ENCODE results near the gene GJB1.

The GJB1 gene

DNA sequence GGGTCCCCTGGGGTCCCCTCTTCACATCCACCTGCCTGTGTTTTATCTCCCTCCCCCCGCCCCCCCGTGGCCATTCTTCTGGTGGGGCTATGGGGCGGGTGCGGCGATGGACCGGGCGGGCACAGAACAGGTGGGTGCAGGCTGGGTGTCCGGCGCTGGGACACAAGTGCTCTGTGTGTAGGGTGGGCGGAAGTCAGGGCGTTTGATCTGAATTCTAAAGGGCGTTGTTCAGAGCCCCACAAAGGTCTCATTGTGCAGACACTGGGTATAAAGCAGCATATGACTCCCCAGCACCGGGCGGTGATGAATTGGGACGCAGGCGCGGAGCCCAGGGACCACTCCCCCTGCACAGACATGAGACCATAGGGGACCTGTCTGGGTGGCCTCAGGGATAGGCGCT is at the start of gene GJB1:
Gene GJB1, plus strand, starts transcription at position 296 of the 400 bp plus-strand sequence. CDS start 484 bp downstream, outside the sequence.
- no peak within 1 kb of the TSS for H3K27ac ChIP-seq
- no peak within 1 kb of the TSS for H3K4me3 ChIP-seq

DNA sequence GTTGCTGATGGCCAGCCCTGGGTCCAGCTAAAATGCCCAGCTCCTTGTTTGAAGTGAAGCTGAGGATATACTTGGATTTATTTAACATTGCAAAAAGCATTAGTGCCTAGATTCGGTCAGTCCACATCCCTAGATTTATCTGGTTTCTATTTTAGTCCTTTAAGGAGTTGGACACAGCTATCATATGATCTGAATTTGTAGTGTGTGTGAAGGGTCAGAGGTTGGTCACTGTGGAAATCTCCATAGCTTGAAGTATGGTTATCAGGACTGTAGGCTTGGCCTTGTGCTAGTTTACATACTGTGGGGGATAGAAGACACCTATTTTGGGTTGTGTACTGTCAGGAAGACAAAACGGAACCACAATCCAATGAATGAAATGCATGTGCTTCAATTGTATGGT is 49.6 kb upstream of the GJB1 start:
- H3K27ac ChIP-seq, result no peak overlapping the region
- no peak overlapping the region for H3K4me3 ChIP-seq

DNA sequence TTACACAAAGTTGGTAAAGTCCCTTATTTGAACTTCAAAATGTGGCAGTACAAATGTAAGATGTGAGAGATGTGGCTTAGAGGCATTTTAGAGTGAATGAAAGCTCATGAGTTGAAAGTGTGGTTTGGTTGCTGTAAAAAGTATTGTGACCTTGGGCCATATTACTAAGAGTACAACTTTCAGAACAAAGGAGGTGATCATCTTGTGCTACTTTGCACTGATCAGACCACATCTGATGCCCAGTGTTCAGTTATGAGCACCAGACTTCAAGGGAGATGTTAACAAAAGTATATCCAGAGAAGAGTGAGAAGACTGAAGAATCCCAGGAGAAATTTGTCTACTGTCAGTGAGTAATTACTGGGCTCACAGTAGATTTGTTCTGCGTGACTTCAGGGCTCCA is 48.2 kb upstream of the GJB1 start:
- Histone ChIP-seq H3K4me3 (no peak overlapping the region), H3K27ac (no peak overlapping the region)

DNA sequence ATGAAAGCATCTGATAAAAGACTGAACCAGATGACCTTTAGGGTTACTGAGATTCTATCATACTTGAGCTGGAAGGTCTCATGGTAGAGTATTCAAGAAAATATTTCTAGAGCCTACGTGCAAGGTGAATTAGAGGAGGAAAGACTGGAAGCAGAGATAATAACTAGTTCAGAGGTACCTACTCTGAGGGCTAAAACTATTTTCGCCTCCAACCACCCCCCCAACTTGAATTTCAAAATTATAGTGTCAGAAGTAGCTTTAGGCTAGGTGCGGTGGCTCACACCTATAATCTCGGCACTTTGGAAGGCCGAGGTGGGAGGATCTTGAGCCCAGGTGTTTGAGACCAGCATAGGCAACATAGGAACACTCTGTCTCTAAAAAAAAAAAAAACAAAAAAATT is 47.5 kb upstream of the GJB1 start:
- Histone ChIP-seq H3K27ac (no peak overlapping the region), H3K4me3 (no peak overlapping the region)

DNA sequence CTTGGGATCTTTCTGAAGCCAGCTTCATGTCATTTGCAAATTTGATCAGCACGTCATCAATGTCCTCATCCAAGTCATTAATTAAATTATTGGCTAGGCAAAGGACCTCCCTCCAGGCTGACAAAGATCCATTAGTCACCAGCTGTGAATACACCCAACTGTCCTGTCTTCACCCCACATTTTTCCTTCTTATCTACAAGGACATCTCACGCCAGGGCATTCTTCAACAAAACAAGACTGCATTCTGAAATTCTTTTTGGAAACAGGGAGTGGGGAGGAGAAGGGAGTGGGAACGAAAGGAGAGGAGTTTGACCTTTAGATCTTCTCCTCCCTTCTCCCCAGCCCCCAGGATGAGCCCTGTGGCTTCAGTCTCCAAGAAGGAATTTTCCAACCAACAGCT is 45.7 kb upstream of the GJB1 start:
- no peak overlapping the region for H3K4me3 ChIP-seq
- no peak overlapping the region for H3K27ac ChIP-seq

DNA sequence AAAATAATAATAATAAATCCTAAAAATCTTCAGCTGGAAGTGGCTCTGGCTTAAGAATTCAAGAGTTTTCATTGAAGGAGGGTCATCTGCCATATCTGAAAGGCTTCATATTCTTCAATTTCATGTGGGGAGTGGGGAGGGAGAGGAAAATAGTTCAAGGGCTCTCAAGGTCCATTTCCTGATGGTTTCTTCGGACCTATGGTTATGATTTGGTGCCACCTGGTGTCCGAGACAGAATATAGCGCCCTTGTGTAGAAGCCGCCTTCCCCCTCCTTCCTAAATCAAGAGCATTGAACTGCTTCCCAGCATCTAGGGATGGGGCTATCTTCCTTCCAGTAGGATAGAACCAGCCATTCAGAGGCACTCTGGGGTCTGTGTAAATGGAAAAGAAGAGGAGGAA is 44.1 kb upstream of the GJB1 start:
- no peak overlapping the region for H3K27ac ChIP-seq
- no peak overlapping the region for H3K4me3 ChIP-seq

DNA sequence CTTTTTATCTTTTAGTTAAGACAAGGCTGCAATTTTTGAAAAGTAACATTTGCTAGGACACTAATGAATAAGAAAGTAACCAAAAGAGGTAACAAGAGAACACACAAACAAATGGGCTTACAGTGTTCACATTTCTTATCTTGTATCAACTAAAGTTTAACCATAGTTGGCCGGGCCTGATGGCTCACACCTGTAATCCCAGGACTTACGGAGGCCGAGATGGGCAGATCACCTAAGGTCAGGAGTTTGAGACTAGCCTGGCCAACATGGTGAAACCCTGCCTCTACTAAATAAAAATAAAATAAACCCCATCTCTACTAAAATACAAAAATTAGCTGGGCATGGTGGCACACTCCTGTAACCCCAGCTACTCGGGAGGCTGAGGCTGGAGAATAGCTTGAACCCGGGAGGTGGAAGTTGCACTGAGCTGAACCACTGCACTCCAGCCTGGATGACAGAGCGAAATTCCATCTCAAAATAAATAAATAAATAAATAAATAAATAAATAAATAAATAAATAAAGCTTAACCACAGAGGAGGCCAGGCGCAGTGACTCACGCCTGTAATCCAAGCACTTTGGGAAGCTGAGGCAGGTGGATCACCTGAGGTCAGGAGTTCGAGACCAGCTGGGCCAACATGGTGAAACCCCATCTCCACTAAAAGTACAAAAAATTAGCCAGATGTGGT is 42.3 kb upstream of the GJB1 start:
- peak overlapping the region in 2 of 21 experiments; percentile 85 to 94 for H3K27ac ChIP-seq
- H3K4me3 ChIP-seq, result peak overlapping the region in 1 of 7 experiments; percentile 39

DNA sequence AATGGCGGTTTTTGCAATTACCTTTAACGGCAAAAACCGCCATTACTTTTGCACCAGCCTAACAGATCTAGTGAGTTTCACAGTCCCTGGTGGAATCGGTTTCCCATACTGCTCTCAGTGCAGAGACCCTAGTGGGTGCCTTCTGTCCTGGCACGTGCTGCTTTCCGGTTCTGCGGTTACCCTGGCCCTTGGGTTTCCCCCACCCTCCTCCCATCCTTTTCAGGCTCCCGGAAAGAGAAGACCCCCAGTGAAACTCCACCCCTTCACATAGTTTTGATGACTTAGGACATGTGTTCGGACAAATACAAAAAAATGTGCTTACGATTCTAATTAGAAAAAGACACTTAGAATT is 41.5 kb upstream of the GJB1 start:
- Histone ChIP-seq H3K27ac (peak overlapping the region in 20 of 21 experiments; percentile 62 to 94 (median 86)), H3K4me3 (peak overlapping the region; percentile 14 to 39 (median 32))

DNA sequence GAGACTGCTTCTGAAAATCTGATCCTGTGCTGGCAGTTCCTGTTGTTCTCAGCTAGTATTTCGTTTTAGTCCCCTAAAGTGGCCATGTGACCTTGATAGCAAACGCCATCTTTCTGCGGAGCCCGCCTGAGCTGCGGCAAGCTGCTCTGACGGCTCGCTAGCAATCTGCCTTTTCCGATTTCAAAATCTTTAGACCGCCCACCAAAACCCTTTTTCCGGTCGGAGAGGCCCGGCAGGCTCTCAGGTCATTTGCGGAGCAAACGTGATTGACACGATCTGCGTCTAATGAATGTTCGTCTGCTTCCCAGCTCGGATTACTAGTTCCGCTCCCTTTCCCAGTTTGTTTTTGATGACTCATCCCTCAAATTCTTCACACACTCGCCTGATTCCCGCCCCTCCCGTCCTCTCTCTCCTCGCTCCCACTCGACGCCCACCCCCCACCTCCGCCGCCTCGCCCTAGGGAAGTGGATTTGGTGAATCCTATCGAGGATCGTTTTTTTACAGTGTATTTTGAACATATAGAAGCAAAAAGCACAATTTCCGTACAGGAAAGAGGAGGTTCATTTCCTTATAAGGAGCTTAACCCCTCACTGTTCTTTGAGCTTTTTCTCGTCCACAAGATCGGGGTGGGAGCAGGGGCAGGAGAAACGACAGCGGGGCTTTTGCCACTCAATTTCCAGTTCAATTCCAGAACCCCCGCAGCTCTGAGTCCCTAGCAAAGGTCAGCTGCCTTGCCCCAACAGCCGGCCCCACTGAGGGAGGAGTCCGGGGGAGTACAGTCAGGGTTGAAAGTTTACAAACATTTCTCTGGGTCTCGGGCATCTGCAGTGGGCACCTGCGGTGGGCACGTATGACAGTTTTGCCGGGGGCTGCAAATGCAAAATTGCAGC is 40.9 kb upstream of the GJB1 start:
- Histone ChIP-seq H3K4me3 (peak overlapping the region; percentile 14 to 39 (median 32)), H3K27ac (peak overlapping the region in 20 of 21 experiments; percentile 78 to 94 (median 88))

DNA sequence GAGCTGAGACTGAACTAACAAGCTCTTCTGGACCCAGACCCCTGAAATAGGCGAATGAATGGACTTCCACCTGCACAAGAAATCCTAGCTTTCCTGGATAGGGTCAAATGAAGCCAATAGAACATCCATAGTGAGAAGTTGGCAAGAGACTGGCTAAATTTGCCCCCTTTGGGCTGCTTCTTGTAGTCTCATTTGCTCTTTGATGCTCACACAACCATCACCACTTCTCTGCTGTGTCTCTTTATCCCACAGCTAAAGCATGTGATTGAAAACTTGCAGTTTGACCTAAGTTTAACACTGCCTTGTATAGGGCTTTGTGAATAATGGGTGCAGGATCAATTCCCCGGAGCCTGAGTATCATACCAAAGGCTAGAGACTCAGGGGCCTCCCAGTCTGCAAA is 40.2 kb upstream of the GJB1 start:
- peak overlapping the region in 17 of 21 experiments; percentile 78 to 94 (median 88) for H3K27ac ChIP-seq

DNA sequence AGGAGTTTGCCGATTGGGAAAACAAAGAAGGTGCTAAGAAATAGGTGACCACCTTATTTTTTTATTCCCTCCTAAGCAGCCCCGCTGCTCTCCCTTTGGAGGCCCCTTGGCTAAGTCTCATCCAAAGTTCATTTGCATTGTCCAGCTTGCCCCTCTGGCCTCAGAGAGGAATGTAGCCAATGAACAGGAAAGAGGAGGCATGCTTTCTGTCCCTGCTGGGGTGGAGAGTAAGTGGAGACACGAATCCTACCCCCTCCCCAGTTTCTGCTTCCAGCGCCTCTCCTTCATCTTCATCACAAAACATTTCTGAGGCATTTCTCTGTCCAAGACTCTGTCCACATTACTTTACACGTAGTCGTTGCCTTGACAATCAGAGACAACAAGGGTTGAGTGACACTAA is 39.7 kb upstream of the GJB1 start:
- Histone ChIP-seq H3K27ac (peak overlapping the region in 1 of 21 experiments; percentile 89), H3K4me3 (no peak overlapping the region)

More for the DNA sequence above, 40.2 kb upstream of the GJB1 start:
- peak overlapping the region in 3 of 7 experiments; percentile 11 to 39 (median 37) for H3K4me3 ChIP-seq

DNA sequence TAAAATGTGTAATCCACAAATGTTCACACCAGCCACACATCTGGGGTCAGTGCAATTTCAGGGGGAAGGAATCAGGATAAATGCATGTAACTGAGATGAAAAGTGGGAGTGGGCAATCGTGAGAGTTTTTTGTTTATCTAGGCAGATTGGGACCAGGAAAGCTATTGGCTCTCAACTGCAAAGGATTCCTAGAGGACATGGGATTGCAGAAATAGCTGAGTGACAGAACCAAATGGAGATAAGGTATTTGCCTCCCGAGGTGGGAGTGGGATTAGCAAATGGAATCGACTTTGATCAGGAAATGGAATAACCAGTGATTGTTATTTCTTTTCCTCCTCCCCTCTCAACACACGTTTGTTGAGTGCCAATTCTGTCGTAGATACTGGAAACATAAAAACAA is 38.9 kb upstream of the GJB1 start:
- H3K27ac ChIP-seq, result no peak overlapping the region
- no peak overlapping the region for H3K4me3 ChIP-seq

DNA sequence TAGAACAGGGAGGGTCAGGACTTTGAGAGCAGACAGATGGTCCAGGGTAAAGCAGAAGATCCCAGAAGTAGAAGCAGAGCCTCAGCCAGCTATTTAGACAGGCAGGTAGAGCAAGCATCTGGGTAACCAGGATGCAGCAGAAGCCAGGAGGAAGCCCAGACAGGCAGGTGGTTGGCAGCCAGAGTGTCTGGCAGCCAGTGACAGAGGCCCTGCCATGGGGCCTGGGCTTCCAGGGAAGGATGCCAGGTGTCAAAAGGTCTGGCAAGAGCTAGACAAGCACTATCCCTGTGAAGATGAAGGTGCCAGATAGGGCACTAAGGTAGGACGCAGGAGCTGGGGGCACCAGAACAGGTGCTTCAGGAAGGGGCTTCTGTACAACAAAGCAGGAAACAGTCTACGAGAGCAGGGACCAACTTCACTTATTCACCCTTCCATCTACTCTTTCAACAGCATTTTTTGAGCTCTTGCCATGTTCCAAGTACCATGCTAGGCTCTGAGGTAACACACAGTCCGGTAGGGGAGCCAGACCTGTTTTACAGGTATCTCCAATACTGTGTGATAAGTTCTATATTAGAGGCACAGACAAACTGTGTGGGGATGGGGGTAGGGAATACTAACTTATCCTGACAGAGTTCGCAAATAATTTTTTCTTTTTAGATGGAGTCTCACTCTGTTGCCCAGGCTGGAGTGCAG is 38.1 kb upstream of the GJB1 start:
- H3K4me3 ChIP-seq, result no peak overlapping the region
- peak overlapping the region in 1 of 21 experiments; percentile 13 for H3K27ac ChIP-seq

DNA sequence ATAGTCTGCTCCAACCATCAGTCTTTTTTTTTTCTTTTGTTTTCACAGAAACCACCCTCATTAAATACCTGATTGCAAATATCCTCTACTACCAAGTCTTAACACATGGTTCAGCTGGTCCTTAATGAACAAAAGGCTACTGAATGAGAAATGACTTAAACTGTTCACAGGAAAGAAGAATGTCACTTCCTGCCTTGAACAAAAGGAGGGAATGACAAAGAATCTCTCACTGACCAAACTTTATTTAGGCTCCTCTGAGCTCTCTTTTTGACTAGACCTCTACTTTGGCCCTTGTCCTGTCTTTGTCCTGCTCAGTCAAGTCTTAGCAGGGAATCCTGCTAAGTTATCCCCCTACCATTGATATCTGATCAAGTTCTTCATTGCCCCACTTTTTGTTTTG is 31.8 kb upstream of the GJB1 start:
- no peak overlapping the region for H3K27ac ChIP-seq
- no peak overlapping the region for H3K4me3 ChIP-seq

DNA sequence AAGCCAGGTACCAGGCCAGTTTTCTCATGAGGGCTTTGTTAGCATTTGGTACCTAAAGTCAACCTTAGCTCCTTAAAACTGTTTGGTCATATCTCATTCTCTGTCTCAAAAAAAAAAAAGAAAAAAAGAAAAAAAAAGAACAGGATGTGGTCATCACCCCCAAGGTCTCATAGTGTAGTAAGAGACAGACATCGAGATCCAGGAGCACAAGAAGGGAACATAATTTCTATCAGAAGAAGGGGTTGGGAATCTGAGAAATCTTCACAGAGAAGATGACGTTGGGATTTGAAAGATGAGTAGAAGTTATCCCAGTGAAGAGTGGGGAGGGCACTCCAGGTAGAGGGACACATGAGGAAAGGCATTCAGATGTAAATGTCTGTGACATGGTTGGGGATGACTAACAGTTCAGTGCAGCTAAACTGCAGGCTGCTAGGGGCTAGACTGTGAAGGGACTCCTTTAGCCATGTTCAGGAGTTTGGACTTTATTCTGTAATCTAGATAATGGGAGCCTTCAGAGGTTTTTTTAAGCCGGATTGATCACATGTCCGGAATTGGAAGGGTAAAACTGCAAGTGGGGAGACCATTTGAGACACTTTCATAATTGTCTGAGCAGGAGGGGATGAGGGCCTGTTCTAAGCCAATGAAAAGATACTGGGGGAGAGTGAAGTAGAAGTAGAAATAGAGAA is 26.9 kb upstream of the GJB1 start:
- H3K27ac ChIP-seq, result peak overlapping the region in 4 of 21 experiments; percentile 18 to 70 (median 46)
- H3K4me3 ChIP-seq, result peak overlapping the region in 2 of 7 experiments; percentile 5 to 13

DNA sequence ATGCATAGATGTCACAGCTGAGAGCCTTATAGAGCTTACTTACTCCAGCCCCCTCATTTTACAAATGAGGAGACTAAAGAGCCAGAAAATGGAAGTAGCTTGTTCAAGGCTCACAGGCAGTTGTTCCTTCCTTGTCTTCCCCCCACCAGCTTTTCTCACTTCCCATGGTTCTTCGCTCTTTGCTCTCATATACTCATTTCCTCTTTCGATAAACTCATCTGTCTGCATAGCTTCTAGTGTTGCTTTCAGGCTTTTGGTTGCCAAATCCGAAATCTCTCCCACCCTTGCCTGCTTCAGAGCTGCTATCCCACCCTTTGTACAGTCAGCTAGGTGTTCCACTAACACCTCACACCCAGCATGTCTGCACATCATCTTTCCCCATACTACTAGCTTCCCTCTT is 25.0 kb upstream of the GJB1 start:
- Histone ChIP-seq H3K27ac (peak overlapping the region in 6 of 21 experiments; percentile 41 to 79 (median 56)), H3K4me3 (peak overlapping the region in 4 of 7 experiments; percentile 19 to 24 (median 22))

DNA sequence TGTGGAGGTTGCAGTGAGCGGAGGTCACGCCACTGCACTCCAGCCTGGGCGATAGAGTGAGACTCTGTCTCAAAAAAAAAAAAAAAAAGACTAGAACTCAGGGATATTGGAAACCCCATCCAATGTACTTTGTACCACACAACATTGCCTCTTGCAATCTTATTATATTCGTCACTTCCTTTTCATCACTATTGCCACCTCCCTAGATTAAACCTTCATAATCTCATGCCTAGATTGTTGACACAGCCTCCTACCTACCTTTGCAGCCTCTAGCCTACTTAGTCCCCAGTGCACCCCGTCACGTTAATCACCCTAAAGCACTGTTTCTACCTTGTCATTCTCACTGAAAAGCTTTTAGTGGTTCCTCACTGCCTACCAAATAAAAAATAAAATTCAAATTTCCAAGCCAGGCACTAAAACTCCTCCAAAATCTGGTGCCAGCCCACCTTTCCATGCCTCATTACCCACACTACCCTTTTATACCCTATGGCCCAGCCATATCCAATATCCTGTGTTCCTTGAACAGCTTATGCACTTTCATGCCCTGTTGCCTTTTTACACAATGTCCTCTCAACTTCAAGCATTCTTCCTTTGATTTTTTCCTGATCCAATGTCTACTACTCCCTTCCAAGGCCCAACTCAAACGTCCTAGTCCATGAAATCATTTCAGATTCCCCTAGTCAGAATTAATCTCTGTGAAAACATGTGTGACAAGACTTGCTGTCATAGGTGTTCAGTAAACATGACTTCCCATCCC is 23.6 kb upstream of the GJB1 start:
- Histone ChIP-seq H3K27ac (no peak overlapping the region), H3K4me3 (no peak overlapping the region)

DNA sequence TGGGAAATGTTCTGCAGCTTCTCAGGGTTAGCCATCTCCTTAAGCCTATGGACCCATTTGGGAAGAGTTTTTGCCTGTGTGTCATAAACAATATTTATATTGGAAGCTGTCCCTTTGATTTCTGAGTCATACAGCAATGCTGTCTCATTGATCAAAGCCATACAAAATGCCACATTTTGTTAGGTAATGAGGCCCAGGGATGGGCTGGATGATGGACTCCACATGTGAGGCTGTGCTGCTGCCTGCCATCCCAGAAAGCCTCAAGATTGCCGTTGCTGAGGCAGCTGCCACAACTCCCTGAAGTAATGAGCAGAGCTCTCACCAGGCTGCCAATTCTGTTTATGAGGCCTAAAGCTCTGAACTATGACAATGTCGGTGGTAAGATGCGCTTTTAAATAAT is 12.2 kb upstream of the GJB1 start:
- Histone ChIP-seq H3K4me3 (no peak overlapping the region), H3K27ac (no peak overlapping the region)

DNA sequence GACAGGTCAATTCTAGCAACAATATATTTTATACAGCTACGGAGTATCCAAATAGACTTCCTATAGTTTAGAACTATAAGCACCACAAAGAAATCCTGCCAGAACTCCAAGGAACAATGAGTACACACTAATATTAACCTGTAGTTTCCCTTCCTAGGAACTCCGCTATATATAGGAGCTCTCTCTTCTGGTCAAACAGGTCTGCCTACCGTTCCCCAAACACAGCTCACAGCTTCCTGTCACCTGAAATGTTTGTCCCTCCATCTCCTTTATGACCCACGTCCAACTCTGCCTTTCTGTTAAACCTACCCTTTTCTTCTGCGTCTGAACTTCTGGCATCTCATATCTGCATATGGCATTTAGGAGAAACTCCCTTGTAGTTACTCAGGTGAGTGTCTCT is 10.5 kb upstream of the GJB1 start:
- no peak overlapping the region for H3K27ac ChIP-seq

More for the DNA sequence above, 10.5 kb upstream of the GJB1 start:
- no peak overlapping the region for H3K4me3 ChIP-seq

Data from skin epidermis (tissue), 12 donors.